Effector memory CD4-positive, alpha-beta T cell (primary cell): ENCODE measurements around the gene PCDHGA10.
"Not testable (repeated sequence)": the region's sequence is repeated elsewhere in the genome, so short reads cannot be mapped to it uniquely, and the experiment has no call there.

Experiments
- DNase-seq, 3 donors: peaks; one replicate each; pipeline ENCODE4 v3.0.0-alpha.2; 2020
- H3K27ac ChIP-seq: 2 replicates; pipeline ENCODE4 v1.7.0; 2013; ENCODE audit warnings: mild to moderate bottlenecking, low read length, moderate library complexity; ENCODE audit not compliant: insufficient read depth, poor library complexity, severe bottlenecking
- H3K27me3 ChIP-seq: replicated peaks from 2 replicates; pipeline ENCODE4 v1.7.0; 2013; ENCODE audit warnings: mild to moderate bottlenecking, low read length; ENCODE audit not compliant: insufficient read depth, control insufficient read depth, poor library complexity, severe bottlenecking
- H3K36me3 ChIP-seq: 2 replicates; pipeline ENCODE4 v1.7.0; 2013; ENCODE audit warnings: mild to moderate bottlenecking, low read length, moderate library complexity; ENCODE audit not compliant: control insufficient read depth, insufficient read depth
- H3K4me1 ChIP-seq: 2 replicates; pipeline ENCODE4 v1.7.0; 2013; ENCODE audit warnings: low read length, mild to moderate bottlenecking; ENCODE audit not compliant: control insufficient read depth, insufficient read depth, poor library complexity, severe bottlenecking
- H3K4me3 ChIP-seq: 2 replicates; pipeline ENCODE4 v1.7.0; 2013; ENCODE audit warnings: low read length, low read depth, mild to moderate bottlenecking; ENCODE audit not compliant: insufficient read depth, poor library complexity, severe bottlenecking
- H3K9me3 ChIP-seq: 2 replicates; pipeline ENCODE4 v1.7.0; 2013; ENCODE audit warnings: mild to moderate bottlenecking, low read length, moderate library complexity; ENCODE audit not compliant: control insufficient read depth

Gene PCDHGA10

GRCh38 chr5:141427783-141428426 lies 15.1 kb downstream of the PCDHGA10 start:
- no peaks in the 10 kb centered on the region for H3K4me1 ChIP-seq
- no peak for DNase-seq
- peaks cover 25% of the 10 kb centered on the region for H3K27me3 ChIP-seq
- no peaks in the 10 kb centered on the region for H3K36me3 ChIP-seq
- H3K27ac ChIP-seq = no peak overlapping the region
- peaks cover 11% of the 10 kb centered on the region for H3K9me3 ChIP-seq
- H3K4me3 ChIP-seq = no peak overlapping the region

DNA sequence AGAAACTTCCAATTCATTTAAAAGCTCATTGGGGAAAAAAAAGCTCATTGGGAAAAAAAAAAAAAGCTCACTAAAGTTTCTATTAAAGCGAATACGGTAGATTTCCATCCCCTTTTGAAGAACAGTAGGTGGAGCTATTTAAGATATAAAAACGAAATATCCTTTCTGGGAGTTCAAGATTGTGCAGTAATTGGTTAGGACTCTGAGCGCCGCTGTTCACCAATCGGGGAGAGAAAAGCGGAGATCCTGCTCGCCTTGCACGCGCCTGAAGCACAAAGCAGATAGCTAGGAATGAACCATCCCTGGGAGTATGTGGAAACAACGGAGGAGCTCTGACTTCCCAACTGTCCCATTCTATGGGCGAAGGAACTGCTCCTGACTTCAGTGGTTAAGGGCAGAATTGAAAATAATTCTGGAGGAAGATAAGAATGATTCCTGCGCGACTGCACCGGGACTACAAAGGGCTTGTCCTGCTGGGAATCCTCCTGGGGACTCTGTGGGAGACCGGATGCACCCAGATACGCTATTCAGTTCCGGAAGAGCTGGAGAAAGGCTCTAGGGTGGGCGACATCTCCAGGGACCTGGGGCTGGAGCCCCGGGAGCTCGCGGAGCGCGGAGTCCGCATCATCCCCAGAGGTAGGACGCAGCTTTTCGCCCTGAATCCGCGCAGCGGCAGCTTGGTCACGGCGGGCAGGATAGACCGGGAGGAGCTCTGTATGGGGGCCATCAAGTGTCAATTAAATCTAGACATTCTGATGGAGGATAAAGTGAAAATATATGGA lies 17.7 kb downstream of the PCDHGA10 start, which contains the start of gene PCDHGA12:
TSS of gene PCDHGA12 (plus strand) at position 176 of the 782 bp plus-strand sequence. CDS start at position 429, 253 bp downstream.
- Histone ChIP-seq H3K36me3 (no peaks in the 10 kb centered on the region), H3K4me3 (no peak within 1 kb of the TSS), H3K27ac (no peak within 1 kb of the TSS), H3K9me3 (peaks cover 11% of the 10 kb centered on the region), H3K27me3 (peaks cover 18% of the 10 kb centered on the region), H3K4me1 (no peaks in the 10 kb centered on the region)
- DNase-seq = no peak

GRCh38 chr5:141431286-141431685 lies 18.5 kb downstream of the PCDHGA10 start:
- H3K4me1 ChIP-seq = no peaks in the 10 kb centered on the region
- H3K27ac ChIP-seq = no peak overlapping the region
- H3K36me3 ChIP-seq = no peaks in the 10 kb centered on the region
- H3K4me3 ChIP-seq = no peak overlapping the region
- H3K9me3 ChIP-seq = peaks cover 11% of the 10 kb centered on the region
- no peak for DNase-seq
- H3K27me3 ChIP-seq = peaks cover 18% of the 10 kb centered on the region

DNA sequence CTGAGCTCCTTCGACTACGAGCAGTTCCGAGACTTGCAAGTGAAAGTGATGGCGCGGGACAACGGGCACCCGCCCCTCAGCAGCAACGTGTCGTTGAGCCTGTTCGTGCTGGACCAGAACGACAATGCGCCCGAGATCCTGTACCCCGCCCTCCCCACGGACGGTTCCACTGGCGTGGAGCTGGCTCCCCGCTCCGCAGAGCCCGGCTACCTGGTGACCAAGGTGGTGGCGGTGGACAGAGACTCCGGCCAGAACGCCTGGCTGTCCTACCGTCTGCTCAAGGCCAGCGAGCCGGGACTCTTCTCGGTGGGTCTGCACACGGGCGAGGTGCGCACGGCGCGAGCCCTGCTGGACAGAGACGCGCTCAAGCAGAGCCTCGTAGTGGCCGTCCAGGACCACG lies 19.5 kb downstream of the PCDHGA10 start:
- H3K4me3 ChIP-seq, DNase-seq, H3K4me1 ChIP-seq, H3K36me3 ChIP-seq, H3K27ac ChIP-seq: not testable (repeated sequence)
- H3K9me3 ChIP-seq = peaks cover 11% of the 10 kb centered on the region
- H3K27me3 ChIP-seq = peaks cover 18% of the 10 kb centered on the region

DNA sequence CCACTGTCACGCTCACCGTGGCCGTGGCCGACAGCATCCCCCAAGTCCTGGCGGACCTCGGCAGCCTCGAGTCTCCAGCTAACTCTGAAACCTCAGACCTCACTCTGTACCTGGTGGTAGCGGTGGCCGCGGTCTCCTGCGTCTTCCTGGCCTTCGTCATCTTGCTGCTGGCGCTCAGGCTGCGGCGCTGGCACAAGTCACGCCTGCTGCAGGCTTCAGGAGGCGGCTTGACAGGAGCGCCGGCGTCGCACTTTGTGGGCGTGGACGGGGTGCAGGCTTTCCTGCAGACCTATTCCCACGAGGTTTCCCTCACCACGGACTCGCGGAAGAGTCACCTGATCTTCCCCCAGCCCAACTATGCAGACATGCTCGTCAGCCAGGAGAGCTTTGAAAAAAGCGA lies 19.9 kb downstream of the PCDHGA10 start:
- H3K27me3 ChIP-seq = peaks cover 18% of the 10 kb centered on the region
- H3K4me3 ChIP-seq, H3K4me1 ChIP-seq, DNase-seq, H3K27ac ChIP-seq, H3K36me3 ChIP-seq: not testable (repeated sequence)
- H3K9me3 ChIP-seq = peaks cover 11% of the 10 kb centered on the region

- no peaks in the 10 kb centered on the region for H3K36me3 ChIP-seq
- H3K4me3 ChIP-seq = no peak overlapping the region
- H3K27ac ChIP-seq = no peak overlapping the region
- H3K9me3 ChIP-seq = peaks cover 11% of the 10 kb centered on the region
- H3K4me1 ChIP-seq = no peaks in the 10 kb centered on the region
- H3K27me3 ChIP-seq = peaks cover 18% of the 10 kb centered on the region
- no peak for DNase-seq
Observed at GRCh38 chr5:141434006-141434405, 21.2 kb downstream of the PCDHGA10 start.

DNA sequence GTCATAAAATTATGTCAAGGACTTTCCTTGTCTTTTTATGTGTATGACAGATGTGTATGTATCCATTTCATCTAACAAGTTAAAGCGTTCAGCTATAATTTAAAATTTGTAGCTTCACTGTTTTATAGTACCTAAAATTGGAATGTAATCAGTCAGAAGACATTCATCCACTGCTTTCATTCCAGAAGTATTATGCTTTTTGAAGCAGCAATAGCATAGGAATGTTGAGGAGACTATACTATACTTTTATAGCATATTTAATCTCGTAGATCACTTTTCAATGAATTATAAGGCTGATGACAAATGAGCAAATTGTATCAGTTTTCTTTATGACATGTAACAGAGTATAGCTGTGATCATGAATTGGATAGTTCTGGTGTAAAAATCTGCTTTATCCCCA lies 24.4 kb downstream of the PCDHGA10 start:
- no peak for DNase-seq
- H3K27me3 ChIP-seq = peaks cover under 1% of the 10 kb centered on the region
- no peaks in the 10 kb centered on the region for H3K4me1 ChIP-seq
- no peaks in the 10 kb centered on the region for H3K36me3 ChIP-seq
- no peak overlapping the region for H3K27ac ChIP-seq
- H3K9me3 ChIP-seq = peaks cover under 1% of the 10 kb centered on the region
- H3K4me3 ChIP-seq = no peak overlapping the region

- Histone ChIP-seq H3K27ac (no peak overlapping the region), H3K4me3 (no peak overlapping the region), H3K36me3 (no peaks in the 10 kb centered on the region), H3K4me1 (no peaks in the 10 kb centered on the region), H3K9me3 (no peaks in the 10 kb centered on the region), H3K27me3 (no peaks in the 10 kb centered on the region)
- no peak for DNase-seq
Observed at GRCh38 chr5:141439411-141440141, 26.8 kb downstream of the PCDHGA10 start.

DNA sequence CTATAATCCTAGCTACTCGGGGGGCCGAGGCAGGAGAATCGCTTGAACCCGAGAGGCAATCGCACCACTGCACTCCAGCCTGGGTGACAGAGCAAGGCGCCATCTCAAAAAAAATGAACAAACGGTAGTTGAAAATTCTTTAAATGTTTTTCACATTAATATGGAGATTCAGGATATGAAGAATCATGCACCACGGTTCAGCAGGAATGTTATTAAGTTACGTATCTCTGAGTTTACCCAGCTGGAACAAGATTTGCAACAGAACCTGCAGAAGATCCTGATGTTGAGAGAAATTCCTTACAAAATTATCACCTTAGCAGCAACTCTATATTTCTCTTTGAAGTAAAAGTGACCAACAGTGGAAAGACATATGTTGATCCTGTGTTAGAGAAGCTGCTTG lies 27.6 kb downstream of the PCDHGA10 start:
- H3K4me3 ChIP-seq = no peak overlapping the region
- H3K4me1 ChIP-seq = no peaks in the 10 kb centered on the region
- DNase-seq = no peak
- no peaks in the 10 kb centered on the region for H3K9me3 ChIP-seq
- H3K36me3 ChIP-seq = no peaks in the 10 kb centered on the region
- no peak overlapping the region for H3K27ac ChIP-seq
- H3K27me3 ChIP-seq = no peaks in the 10 kb centered on the region
